GM13977 (cell line): ENCODE results near the gene PDCD2.

Experiments used
- DNase-seq: peaks from one replicate; pipeline ENCODE4 v3.0.0; 2012; ENCODE audit warnings: low spot score
- in situ Hi-C: fragments of 300-500 bp; cut with MboI; formaldehyde crosslinking; loops from one replicate; pipeline ENCODE4 v1.12.0; 2022; ENCODE audit warnings: low sequenced_read_pairs, low pct_unique_long_range_greater_than_20kb, mixed read lengths, inconsistent platforms; ENCODE audit not compliant: unreplicated experiment
- TF ChIP-seq, protein P1 (sequence below): IDR thresholded peaks from 2 replicates; pipeline ENCODE4 v1.5.1; 2012; ENCODE audit warnings: mild to moderate bottlenecking, control low read depth; ENCODE audit not compliant: insufficient read depth; ENCODE audit errors: extremely low read depth, missing control alignments

PDCD2 gene

DNA sequence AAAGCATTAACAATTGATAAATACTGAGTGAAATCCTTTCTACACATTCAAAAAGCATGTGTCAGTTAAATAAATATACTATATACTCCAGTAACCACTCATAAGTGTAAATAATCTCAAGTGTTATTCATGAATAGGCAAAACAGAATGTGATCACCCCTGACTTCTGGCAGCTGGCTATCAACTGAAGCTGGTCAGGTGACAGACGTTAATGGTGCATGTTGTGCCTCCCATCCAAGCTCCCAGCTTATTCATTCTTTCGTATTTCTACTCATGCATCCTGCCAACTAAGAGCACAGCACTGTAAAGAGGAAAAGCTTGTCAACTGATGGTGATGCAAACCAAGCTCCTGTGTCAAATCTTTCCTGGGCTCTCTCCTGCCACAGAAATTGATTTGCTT lies 39.0 kb downstream of the PDCD2 start:
- no peak for DNase-seq

DNA sequence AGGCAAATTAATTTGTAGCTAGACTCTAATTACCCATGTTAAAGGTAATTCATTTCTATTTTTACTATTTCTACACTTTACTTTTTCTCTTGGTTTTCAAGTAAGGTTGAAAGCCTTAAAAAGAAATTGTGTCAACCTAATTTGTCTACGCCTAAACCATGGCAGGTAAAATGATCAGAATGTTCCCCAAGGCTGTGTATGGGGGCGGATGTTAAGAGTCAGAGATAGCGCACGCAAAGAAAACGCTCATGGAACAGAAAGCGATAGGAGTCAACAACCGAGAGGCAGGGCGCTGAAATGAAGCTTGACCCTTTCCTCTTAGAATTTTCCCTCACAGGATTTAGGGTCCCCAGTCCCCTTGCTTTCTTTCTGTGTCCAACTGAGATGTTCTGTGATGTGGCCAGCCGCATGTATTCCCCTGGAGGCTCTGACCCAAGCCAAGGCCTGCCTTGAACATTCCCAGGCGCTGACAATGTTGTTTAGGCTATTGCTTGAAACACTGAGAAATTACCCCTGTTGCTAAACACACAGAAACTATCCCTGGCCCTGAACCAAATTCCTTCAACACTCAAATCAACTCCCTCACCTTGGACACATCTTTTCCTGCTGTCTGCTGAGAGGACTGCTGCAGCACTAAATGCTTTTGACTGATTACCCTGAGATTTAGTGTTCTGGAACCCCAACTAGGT lies 42.3 kb downstream of the PDCD2 start:
- in situ Hi-C loops, result no loop called here

More for the DNA sequence above, 39.0 kb downstream of the PDCD2 start:
- TF ChIP-seq, protein P1, sequence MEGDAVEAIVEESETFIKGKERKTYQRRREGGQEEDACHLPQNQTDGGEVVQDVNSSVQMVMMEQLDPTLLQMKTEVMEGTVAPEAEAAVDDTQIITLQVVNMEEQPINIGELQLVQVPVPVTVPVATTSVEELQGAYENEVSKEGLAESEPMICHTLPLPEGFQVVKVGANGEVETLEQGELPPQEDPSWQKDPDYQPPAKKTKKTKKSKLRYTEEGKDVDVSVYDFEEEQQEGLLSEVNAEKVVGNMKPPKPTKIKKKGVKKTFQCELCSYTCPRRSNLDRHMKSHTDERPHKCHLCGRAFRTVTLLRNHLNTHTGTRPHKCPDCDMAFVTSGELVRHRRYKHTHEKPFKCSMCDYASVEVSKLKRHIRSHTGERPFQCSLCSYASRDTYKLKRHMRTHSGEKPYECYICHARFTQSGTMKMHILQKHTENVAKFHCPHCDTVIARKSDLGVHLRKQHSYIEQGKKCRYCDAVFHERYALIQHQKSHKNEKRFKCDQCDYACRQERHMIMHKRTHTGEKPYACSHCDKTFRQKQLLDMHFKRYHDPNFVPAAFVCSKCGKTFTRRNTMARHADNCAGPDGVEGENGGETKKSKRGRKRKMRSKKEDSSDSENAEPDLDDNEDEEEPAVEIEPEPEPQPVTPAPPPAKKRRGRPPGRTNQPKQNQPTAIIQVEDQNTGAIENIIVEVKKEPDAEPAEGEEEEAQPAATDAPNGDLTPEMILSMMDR, result no peak
- in situ Hi-C loops, result no loop called here

DNA sequence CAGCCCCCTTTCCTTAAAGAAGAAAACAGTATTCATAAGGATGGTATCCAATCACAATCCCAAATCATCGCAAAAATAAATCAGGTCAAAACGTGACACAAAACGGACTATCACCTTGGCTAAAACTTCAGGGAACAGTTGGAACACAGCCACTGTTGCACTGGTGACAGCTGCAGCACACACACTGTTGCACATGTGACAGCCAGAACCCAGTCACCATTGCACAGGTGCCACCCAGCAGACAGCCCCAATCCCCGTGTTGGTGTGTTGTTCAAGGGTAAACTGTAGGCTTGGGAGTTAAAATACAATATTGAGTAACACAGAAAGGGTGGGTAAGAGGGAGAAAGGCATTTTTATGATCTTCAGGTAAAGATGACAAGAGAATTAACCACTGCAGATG lies 47.1 kb downstream of the PDCD2 start:
- TF ChIP-seq, protein P1, result no peak
- DNase-seq, result no peak
- in situ Hi-C loops, result no loop called here

More for the DNA sequence above, 42.3 kb downstream of the PDCD2 start:
- TF ChIP-seq, protein P1, result no peak
- no peak for DNase-seq

DNA sequence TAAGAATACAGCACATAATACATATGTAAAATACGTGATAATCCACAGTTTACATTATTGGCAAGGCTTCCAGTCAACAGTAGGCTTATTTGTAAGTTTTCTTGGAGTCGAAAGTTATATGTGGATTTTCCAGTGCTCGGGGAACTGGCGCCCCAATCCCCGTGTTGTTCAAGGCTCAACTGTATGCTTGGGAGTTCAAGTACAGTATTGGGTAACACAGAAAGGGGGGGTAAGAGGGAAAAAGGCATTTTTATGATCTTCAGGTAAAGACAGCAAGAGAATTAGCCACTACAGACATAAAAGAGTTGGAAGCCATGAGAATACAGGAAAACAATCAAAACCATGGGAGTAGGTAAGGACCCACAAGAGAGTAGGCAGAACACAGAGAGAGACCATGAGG lies 47.8 kb downstream of the PDCD2 start:
- in situ Hi-C loops, result no loop called here
- TF ChIP-seq, protein P1, result no peak
- no peak for DNase-seq

DNA sequence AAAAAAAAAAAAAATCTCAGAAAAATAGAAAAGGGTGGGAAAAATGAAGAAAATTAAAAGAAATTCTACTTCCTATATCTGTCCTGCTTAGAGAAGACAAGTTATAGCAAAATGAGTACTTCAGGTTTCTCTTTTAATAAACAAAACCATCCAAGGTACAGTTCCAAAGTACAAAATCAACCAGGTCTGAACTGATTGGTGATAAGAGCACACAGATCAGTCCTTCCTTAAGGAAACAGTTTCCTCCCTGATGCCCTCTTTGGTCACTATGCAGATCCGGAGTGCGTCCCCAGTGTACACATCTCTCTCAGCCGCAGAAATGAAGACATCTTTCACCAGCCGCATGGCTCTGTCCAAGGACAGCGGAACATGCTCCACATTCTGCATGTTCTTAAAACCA lies 49.4 kb downstream of the PDCD2 start:
- in situ Hi-C loops, result no loop called here
- no peak for DNase-seq
- TF ChIP-seq, protein P1, result no peak

DNA sequence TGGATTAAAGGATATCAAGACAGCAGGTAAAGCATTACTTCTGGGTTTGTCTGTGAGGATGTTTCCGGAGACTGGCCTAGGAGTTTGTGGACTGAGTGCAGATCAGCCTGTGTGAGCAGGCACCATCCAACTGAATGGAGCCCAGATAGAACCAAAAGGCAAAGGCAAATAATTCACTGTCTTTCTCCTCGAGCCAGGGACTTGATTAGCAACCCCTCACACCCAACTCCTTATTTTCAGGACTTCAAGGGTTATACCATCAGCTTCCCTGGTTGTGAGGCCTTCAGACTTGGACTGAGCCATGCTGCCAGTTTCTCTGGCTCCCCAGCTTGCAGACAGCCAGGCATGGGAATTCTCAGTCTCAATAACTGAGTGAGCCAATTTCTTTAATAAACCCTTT lies 50.6 kb downstream of the PDCD2 start:
- DNase-seq, result no peak
- in situ Hi-C loops, result no loop called here
- TF ChIP-seq, protein P1, result no peak
